PC-9 (cell line): ENCODE data around the gene PRKG1. TPM values are rescaled to one million over a fixed set of nuclear protein-coding genes. Genes with fewer than 3 reads are reported as not detected.

ENCODE experiments used
- BruUV-seq: library from RNA; stranded (reverse); fragments of 400-500 nt; replicated peaks from 2 replicates; lab custom pipeline; 2021; lab: Mats Ljungman, UMichigan
- CTCF ChIA-PET: fragments of 300-600 bp; sonication (Branson Sonifier 250); formaldehyde crosslinking; loops from one replicate; lab custom pipeline; 2022; ENCODE audit warnings: antibody characterized with exemption; lab: Charles Lee
- POLR2A ChIA-PET: fragments of 300-600 bp; sonication (Branson Sonifier 250); formaldehyde crosslinking; loops from one replicate; lab custom pipeline; 2022; ENCODE audit warnings: antibody characterized with exemption; ENCODE audit not compliant: unreplicated experiment; lab: Charles Lee
- DNase-seq, 2 experiments: peaks; one replicate each; pipeline versions ENCODE4 v3.0.0 to v3.0.0-alpha.2; 2015 to 2022; ENCODE audit warnings: mixed read lengths in 1 of 2
- H2AFZ ChIP-seq: fragments of 200-600 bp; sonication (generic); 2 replicates; pipeline ENCODE4 v1.8.1; 2017; ENCODE audit warnings: antibody characterized with exemption
- H3F3A ChIP-seq: fragments of 200-600 bp; sonication (generic); 2 replicates; pipeline ENCODE4 v1.8.1; 2017; ENCODE audit warnings: antibody characterized with exemption, mild to moderate bottlenecking, low read depth; ENCODE audit not compliant: insufficient read depth
- H3K27ac ChIP-seq: fragments of 200-600 bp; sonication (generic); 2 replicates; pipeline ENCODE4 v1.6.1; 2016; ENCODE audit warnings: mixed run types
- H3K27me3 ChIP-seq: fragments of 200-600 bp; sonication (generic); 2 replicates; pipeline ENCODE4 v1.6.1; 2016; ENCODE audit warnings: low read depth, mixed run types; ENCODE audit not compliant: insufficient read depth
- H3K36me3 ChIP-seq: fragments of 200-600 bp; sonication (generic); 2 replicates; pipeline ENCODE4 v1.6.1; 2016; ENCODE audit warnings: low read depth, mixed run types
- H3K4me1 ChIP-seq: fragments of 200-600 bp; sonication (generic); replicated peaks from 2 replicates; pipeline ENCODE4 v1.6.1; 2016; ENCODE audit warnings: mixed run types; ENCODE audit not compliant: insufficient read depth
- H3K4me2 ChIP-seq: fragments of 200-600 bp; sonication (generic); 2 replicates; pipeline ENCODE4 v1.6.1; 2017; ENCODE audit warnings: mixed run types
- H3K4me3 ChIP-seq: fragments of 200-600 bp; sonication (generic); 2 replicates; pipeline ENCODE4 v1.6.1; 2016; ENCODE audit warnings: mixed run types
- H3K79me2 ChIP-seq: fragments of 200-600 bp; sonication (generic); 2 replicates; pipeline ENCODE4 v1.6.1; 2017; ENCODE audit warnings: low read depth, mixed run types
- H3K9me2 ChIP-seq: fragments of 200-600 bp; sonication (generic); 2 replicates; pipeline ENCODE4 v1.8.1; 2017; ENCODE audit warnings: mild to moderate bottlenecking; ENCODE audit not compliant: insufficient read depth
- H3K9me3 ChIP-seq: fragments of 200-600 bp; sonication (generic); 2 replicates; pipeline ENCODE4 v1.8.1; 2016; ENCODE audit warnings: low read depth; ENCODE audit not compliant: insufficient read depth
- H4K20me1 ChIP-seq: fragments of 200-600 bp; sonication (generic); 2 replicates; pipeline ENCODE4 v1.8.1; 2017; ENCODE audit not compliant: insufficient read depth
- EZH2 ChIP-seq: fragments of 200-600 bp; sonication (generic); IDR thresholded peaks from 2 replicates; pipeline ENCODE4 v1.8.0; 2017; ENCODE audit warnings: antibody characterized with exemption, low read depth
- intact Hi-C: fragments of 100-400 bp; cut with micrococcal nuclease; formaldehyde crosslinking; loops from one replicate; pipeline ENCODE4 v1.10.0; 2022; ENCODE audit not compliant: unreplicated experiment
- total RNA-seq: library from RNA; stranded (reverse); gene quantifications from 2 replicates; pipeline ENCODE4 v1.2.3, GENCODE V29; 2021
- TF ChIP-seq, protein P1 (sequence below): fragments of 200-600 bp; sonication (generic); conservative IDR thresholded peaks from 2 replicates; pipeline ENCODE4 v1.6.1; 2017; ENCODE audit warnings: mixed run types, antibody characterized with exemption, mild to moderate bottlenecking, moderate library complexity

Gene PRKG1
- total RNA-seq, 1 experiment from 2014 or later = 0.70 TPM

- Histone ChIP-seq H3K4me1 (no peaks in the 10 kb centered on the region), H3K27me3 (no peaks in the 10 kb centered on the region), H3K9me3 (no peaks in the 10 kb centered on the region), H3K79me2 (no peaks in the 10 kb centered on the region), H3F3A (no peaks in the 10 kb centered on the region), H3K9me2 (no peaks in the 10 kb centered on the region), H4K20me1 (no peaks in the 10 kb centered on the region), H3K27ac (no peak overlapping the region), H3K4me2 (no peak overlapping the region), H3K36me3 (no peaks in the 10 kb centered on the region), H3K4me3 (no peak overlapping the region), H2AFZ (no peak overlapping the region)
- no TSS peak for BruUV-seq
- CTCF ChIA-PET = no interaction called here
- POLR2A ChIA-PET = no interaction called here
- DNase-seq = no peak
- TF ChIP-seq, protein P1, sequence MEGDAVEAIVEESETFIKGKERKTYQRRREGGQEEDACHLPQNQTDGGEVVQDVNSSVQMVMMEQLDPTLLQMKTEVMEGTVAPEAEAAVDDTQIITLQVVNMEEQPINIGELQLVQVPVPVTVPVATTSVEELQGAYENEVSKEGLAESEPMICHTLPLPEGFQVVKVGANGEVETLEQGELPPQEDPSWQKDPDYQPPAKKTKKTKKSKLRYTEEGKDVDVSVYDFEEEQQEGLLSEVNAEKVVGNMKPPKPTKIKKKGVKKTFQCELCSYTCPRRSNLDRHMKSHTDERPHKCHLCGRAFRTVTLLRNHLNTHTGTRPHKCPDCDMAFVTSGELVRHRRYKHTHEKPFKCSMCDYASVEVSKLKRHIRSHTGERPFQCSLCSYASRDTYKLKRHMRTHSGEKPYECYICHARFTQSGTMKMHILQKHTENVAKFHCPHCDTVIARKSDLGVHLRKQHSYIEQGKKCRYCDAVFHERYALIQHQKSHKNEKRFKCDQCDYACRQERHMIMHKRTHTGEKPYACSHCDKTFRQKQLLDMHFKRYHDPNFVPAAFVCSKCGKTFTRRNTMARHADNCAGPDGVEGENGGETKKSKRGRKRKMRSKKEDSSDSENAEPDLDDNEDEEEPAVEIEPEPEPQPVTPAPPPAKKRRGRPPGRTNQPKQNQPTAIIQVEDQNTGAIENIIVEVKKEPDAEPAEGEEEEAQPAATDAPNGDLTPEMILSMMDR = no peak
- no peak for TF ChIP-seq EZH2
- intact Hi-C loops = loop anchor here (5.0 kb wide), 1 partner anchor 361 kb away; no protein-coding TSS in a partner anchor
Observed at GRCh38 chr10:51423121-51423452, 348.8 kb downstream of the PRKG1 start.

DNA sequence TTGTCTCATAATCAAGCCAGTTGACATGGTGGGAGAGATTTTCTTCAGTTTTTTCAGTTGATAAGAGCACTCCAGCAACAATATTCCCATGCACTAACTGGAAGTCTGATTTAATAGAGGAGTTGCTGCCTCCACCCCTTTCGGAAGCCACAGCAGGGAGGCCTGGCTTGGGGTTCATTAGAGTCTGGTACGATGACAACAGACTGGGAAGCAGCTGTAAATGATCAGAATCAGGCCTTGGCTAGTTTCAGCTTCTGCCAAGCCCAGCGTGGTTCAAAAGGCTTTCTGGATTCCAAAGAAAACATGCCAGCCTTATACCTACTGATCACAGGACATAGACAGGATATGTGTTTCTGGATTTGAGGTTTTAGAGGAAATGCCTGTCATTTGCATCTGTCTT, 351.1 kb downstream of the PRKG1 start:
- Histone ChIP-seq H3K27ac (no peak overlapping the region), H3K4me2 (no peak overlapping the region), H3K4me1 (no peaks in the 10 kb centered on the region), H3K27me3 (no peaks in the 10 kb centered on the region), H3K9me3 (no peaks in the 10 kb centered on the region), H3K36me3 (no peaks in the 10 kb centered on the region), H3K79me2 (no peaks in the 10 kb centered on the region), H3F3A (no peaks in the 10 kb centered on the region), H2AFZ (no peak overlapping the region), H4K20me1 (no peaks in the 10 kb centered on the region), H3K4me3 (no peak overlapping the region), H3K9me2 (no peaks in the 10 kb centered on the region)
- DNase-seq = no peak
- intact Hi-C loops = no loop called here
- TF ChIP-seq, protein P1 = no peak
- no peak for TF ChIP-seq EZH2
- BruUV-seq = no TSS peak
- CTCF ChIA-PET = no interaction called here
- POLR2A ChIA-PET = no interaction called here

DNA sequence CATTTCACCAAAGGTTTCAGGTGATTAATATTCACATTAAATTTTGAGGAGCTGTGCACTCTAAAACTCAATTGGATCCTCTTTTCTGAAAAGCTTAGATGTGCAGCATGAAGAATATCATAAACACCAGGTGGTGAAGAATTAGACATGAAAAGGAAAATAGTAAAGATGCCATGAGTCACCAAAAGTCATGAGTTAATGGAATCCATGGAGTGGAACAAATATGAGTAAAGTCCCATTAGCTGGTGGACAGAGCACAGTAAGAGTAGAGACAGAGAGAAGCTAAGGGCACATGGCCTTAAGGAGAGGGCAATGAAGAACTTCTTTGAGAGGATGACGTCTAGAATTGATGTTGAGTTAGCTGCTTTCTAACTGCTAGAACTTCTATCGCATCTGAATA, 353.5 kb downstream of the PRKG1 start:
- H3K9me3 ChIP-seq = no peaks in the 10 kb centered on the region
- DNase-seq = no peak
- H3K27ac ChIP-seq = no peak overlapping the region
- H3K4me3 ChIP-seq = no peak overlapping the region
- H2AFZ ChIP-seq = no peak overlapping the region
- TF ChIP-seq EZH2 = no peak
- TF ChIP-seq, protein P1 = no peak
- no peaks in the 10 kb centered on the region for H3K27me3 ChIP-seq
- H3K79me2 ChIP-seq = no peaks in the 10 kb centered on the region
- H3K9me2 ChIP-seq = no peaks in the 10 kb centered on the region
- ChIA-PET POLR2A (interaction anchor here (0.7 kb wide), 1 partner anchor 312 kb away, joined by 5 read pairs; no protein-coding TSS in a partner anchor), CTCF (no interaction called here)
- no peaks in the 10 kb centered on the region for H4K20me1 ChIP-seq
- no peak overlapping the region for H3K4me2 ChIP-seq
- no peaks in the 10 kb centered on the region for H3K36me3 ChIP-seq
- BruUV-seq = no TSS peak
- H3F3A ChIP-seq = no peaks in the 10 kb centered on the region
- intact Hi-C loops = no loop called here
- no peaks in the 10 kb centered on the region for H3K4me1 ChIP-seq
